Smooth muscle cell (in vitro differentiated cells): Measurements from ENCODE around the gene MTERF4. TPM values are rescaled to one million over a fixed set of nuclear protein-coding genes. Genes with fewer than 3 reads are reported as not detected.

Experiments used
- DNase-seq: peaks from one replicate; lab custom pipeline; 2025; ENCODE audit not compliant: unreplicated experiment; lab: John Stamatoyannopoulos, UW
- H2AFZ ChIP-seq: fragments of 200-600 bp; sonication (generic); 2 replicates; pipeline ENCODE4 v1.6.0; 2016; ENCODE audit warnings: antibody characterized with exemption, low read depth, mild to moderate bottlenecking
- H3F3A ChIP-seq: fragments of 200-600 bp; sonication (generic); 2 replicates; pipeline ENCODE4 v1.6.0; 2017; ENCODE audit warnings: antibody characterized with exemption, low read depth
- H3K27ac ChIP-seq: fragments of 200-600 bp; sonication (generic); 2 replicates; pipeline ENCODE4 v1.5.1; 2016; ENCODE audit warnings: low read depth, mild to moderate bottlenecking
- H3K27me3 ChIP-seq: fragments of 200-600 bp; sonication (generic); 2 replicates; pipeline ENCODE4 v1.6.1; 2016; ENCODE audit warnings: low read depth, mild to moderate bottlenecking
- H3K36me3 ChIP-seq: fragments of 200-600 bp; sonication (generic); 2 replicates; pipeline ENCODE4 v1.5.1; 2016; ENCODE audit warnings: low read depth
- H3K4me1 ChIP-seq: fragments of 200-600 bp; sonication (generic); 2 replicates; pipeline ENCODE4 v1.5.1; 2016; ENCODE audit warnings: low read depth
- H3K4me2 ChIP-seq: fragments of 200-600 bp; sonication (generic); 2 replicates; pipeline ENCODE4 v1.6.0; 2016; ENCODE audit warnings: mild to moderate bottlenecking
- H3K4me3 ChIP-seq: fragments of 200-600 bp; sonication (generic); 2 replicates; pipeline ENCODE4 v1.5.1; 2016; ENCODE audit warnings: mild to moderate bottlenecking
- H3K79me2 ChIP-seq: fragments of 200-600 bp; sonication (generic); 2 replicates; pipeline ENCODE4 v1.6.0; 2016; ENCODE audit warnings: low read depth, mild to moderate bottlenecking
- H3K9ac ChIP-seq: fragments of 200-600 bp; sonication (generic); 2 replicates; pipeline ENCODE4 v1.6.0; 2016; ENCODE audit warnings: low read depth
- H3K9me3 ChIP-seq: fragments of 200-600 bp; sonication (generic); replicated peaks from 2 replicates; pipeline ENCODE4 v1.5.1; 2016; ENCODE audit warnings: low read depth
- H4K20me1 ChIP-seq: fragments of 200-600 bp; sonication (generic); 2 replicates; pipeline ENCODE4 v1.6.0; 2016; ENCODE audit warnings: low read depth
- WGBS: methylation state at CpG from one replicate; pipeline ENCODE4 v1.1.7; 2016; ENCODE audit warnings: low lambda C conversion rate; 5-methylcytosine and 5-hydroxymethylcytosine counted together
- polyA plus RNA-seq: library from polyadenylated mRNA; unstranded; fragments of >200 nt; fragmentation: Nextera tagmentation; extraction: Ambion mirVana; gene quantifications from 2 replicates; pipeline ENCODE4 v1.2.1, GENCODE V29; 2016
- total RNA-seq: library from RNA; depleted of rRNA; stranded (reverse); fragments of >200 nt; gene quantifications from 2 replicates; pipeline ENCODE4 v1.2.3, GENCODE V29; 2014
- TF ChIP-seq, protein P1 (sequence below): fragments of 200-600 bp; sonication (generic); IDR thresholded peaks from 2 replicates; pipeline ENCODE4 v1.5.1; 2017; ENCODE audit warnings: borderline replicate concordance, mild to moderate bottlenecking, antibody characterized with exemption; ENCODE audit not compliant: insufficient read depth, poor library complexity, severe bottlenecking

Gene MTERF4
- total and polyA plus RNA-seq, 2 experiments from 2014 or later = 13.7 to 27.3 TPM

GRCh38 chr2:241110089-241110606 is 8.1 kb upstream of the MTERF4 start:
- H4K20me1 ChIP-seq = no peaks in the 10 kb centered on the region
- no peaks in the 10 kb centered on the region for H3K36me3 ChIP-seq
- DNase-seq = no peak
- H3K4me2 ChIP-seq = no peak overlapping the region
- no peak overlapping the region for H3K27ac ChIP-seq
- no peak overlapping the region for H3K4me3 ChIP-seq
- 93% methylated on average over 9 of the region's 9 CpGs for WGBS
- no peaks in the 10 kb centered on the region for H3K79me2 ChIP-seq
- H3K9ac ChIP-seq = no peak overlapping the region
- no peaks in the 10 kb centered on the region for H3K4me1 ChIP-seq
- TF ChIP-seq, protein P1, sequence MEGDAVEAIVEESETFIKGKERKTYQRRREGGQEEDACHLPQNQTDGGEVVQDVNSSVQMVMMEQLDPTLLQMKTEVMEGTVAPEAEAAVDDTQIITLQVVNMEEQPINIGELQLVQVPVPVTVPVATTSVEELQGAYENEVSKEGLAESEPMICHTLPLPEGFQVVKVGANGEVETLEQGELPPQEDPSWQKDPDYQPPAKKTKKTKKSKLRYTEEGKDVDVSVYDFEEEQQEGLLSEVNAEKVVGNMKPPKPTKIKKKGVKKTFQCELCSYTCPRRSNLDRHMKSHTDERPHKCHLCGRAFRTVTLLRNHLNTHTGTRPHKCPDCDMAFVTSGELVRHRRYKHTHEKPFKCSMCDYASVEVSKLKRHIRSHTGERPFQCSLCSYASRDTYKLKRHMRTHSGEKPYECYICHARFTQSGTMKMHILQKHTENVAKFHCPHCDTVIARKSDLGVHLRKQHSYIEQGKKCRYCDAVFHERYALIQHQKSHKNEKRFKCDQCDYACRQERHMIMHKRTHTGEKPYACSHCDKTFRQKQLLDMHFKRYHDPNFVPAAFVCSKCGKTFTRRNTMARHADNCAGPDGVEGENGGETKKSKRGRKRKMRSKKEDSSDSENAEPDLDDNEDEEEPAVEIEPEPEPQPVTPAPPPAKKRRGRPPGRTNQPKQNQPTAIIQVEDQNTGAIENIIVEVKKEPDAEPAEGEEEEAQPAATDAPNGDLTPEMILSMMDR = no peak
- H3K27me3 ChIP-seq = no peaks in the 10 kb centered on the region
- no peak overlapping the region for H2AFZ ChIP-seq
- no peaks in the 10 kb centered on the region for H3K9me3 ChIP-seq
- no peaks in the 10 kb centered on the region for H3F3A ChIP-seq

DNA sequence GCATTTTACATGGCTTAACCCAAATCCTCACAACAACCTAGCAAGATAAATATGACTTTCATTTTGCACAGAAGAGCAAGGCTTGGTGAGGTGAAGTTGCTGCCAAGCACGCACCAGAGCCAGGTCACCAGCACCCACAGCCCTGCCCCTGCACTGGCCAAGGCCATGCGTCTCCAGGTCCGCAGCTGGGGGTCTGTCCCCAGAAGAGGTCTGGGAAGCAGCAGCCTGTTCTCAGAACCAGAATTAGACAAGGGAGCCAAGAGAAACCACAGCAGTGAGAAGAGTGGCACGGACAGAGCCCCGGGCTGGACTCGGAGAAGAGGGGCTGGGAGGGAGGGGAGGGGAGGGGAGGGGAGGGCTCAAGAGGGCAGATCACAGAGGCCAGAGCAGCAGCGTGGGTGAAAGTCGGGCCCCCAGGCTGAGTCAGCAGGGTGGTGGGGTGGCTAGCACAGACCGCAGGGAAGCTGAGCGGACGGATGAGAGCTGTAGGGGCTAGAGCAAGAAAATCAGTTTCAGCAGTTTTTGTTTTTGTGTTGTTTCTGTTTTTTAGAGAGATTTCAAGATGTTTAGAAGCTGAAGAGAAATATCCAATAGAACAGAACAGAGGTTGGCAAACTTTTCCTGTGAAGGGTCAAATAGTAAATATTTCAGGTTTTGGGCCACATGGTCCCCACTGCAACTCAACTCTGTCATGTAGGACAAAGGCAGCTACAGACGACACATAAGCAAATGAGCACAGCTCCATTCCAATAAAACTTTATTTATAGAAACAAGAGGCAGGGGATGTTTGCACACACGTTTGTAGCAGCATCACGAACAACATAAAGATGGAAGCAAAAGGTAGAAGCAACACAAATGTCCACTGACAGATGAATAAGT is 7.4 kb upstream of the MTERF4 start:
- Histone ChIP-seq H3K36me3 (no peaks in the 10 kb centered on the region), H3K9ac (no peak overlapping the region), H3K4me3 (no peak overlapping the region), H3F3A (no peaks in the 10 kb centered on the region), H3K79me2 (no peaks in the 10 kb centered on the region), H3K27ac (no peak overlapping the region), H3K9me3 (no peaks in the 10 kb centered on the region), H3K4me2 (no peak overlapping the region), H3K4me1 (no peaks in the 10 kb centered on the region), H2AFZ (no peak overlapping the region), H3K27me3 (no peaks in the 10 kb centered on the region), H4K20me1 (no peaks in the 10 kb centered on the region)
- TF ChIP-seq, protein P1 = no peak
- 67% methylated on average over 13 of the region's 14 CpGs for WGBS
- DNase-seq = no peak

- no peaks in the 10 kb centered on the region for H3K79me2 ChIP-seq
- no peak overlapping the region for H2AFZ ChIP-seq
- H3K9me3 ChIP-seq = no peaks in the 10 kb centered on the region
- no peaks in the 10 kb centered on the region for H4K20me1 ChIP-seq
- H3K27me3 ChIP-seq = no peaks in the 10 kb centered on the region
- 95% methylated on average over 35 of the region's 35 CpGs for WGBS
- H3K4me3 ChIP-seq = no peak overlapping the region
- TF ChIP-seq, protein P1 = no peak
- no peak overlapping the region for H3K9ac ChIP-seq
- no peaks in the 10 kb centered on the region for H3F3A ChIP-seq
- H3K4me1 ChIP-seq = no peaks in the 10 kb centered on the region
- H3K27ac ChIP-seq = no peak overlapping the region
- H3K36me3 ChIP-seq = no peaks in the 10 kb centered on the region
- no peak overlapping the region for H3K4me2 ChIP-seq
- DNase-seq = no peak
Observed at GRCh38 chr2:241108271-241109209, 6.5 kb upstream of the MTERF4 start.
